ENCODE results near the gene SIL1. TPM values are rescaled to one million over a fixed set of nuclear protein-coding genes. Genes with fewer than 3 reads are reported as not detected.
"Not testable (repeated sequence)": the region's sequence is repeated elsewhere in the genome, so short reads cannot be mapped to it uniquely, and the experiment has no call there.

The SIL1 gene
- total RNA-seq, 4 donors from 2014 or later: 17.4 to 122 (median 58.3) TPM

- no peaks in the 10 kb centered on the region for H3K27me3 ChIP-seq
- no peaks in the 10 kb centered on the region for H3K9me3 ChIP-seq
- no peaks in the 10 kb centered on the region for H3K36me3 ChIP-seq
- intact Hi-C loops (cut with DNase I; ENCODE audit: low total_unique reads): no loop called here
- H3K27ac ChIP-seq: no peak overlapping the region
- no peak for DNase-seq
- H3K4me1 ChIP-seq: no peaks in the 10 kb centered on the region
- TF ChIP-seq CTCF (IDR thresholded peaks at IDR 0.05) (no peak), POLR2A (IDR thresholded peaks at IDR 0.05) (no peak)
- H3K4me3 ChIP-seq: no peak overlapping the region
Observed at GRCh38 chr5:138922494-138922893, 275.7 kb downstream of the SIL1 start.

GRCh38 chr5:138921362-138921761 is 276.8 kb downstream of the SIL1 start:
- H3K27ac ChIP-seq; H3K4me1 ChIP-seq; H3K27me3 ChIP-seq; intact Hi-C loops (cut with DNase I; ENCODE audit: low total_unique reads); H3K36me3 ChIP-seq; H3K4me3 ChIP-seq; H3K9me3 ChIP-seq; DNase-seq: not testable (repeated sequence)

DNA sequence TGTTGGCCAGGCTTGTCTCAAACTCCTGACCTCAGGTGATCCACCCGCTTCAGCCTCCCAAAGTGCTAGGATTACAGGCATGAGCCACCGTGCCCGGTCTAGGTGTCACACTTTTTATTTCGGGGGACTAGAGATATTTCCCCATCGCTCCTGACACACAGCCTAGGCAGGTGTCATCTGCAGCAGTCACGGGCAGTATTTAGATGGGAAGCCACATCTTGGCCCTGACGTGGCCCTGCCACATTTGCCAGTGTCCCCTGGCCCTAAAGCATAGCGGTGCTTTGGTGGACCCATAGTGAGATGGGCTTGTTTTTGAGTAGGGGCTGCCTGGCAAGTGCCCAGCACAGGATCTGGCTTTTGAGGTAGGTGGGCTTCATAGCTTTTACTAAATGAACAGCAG is 278.0 kb downstream of the SIL1 start:
- Histone ChIP-seq H3K4me1 (no peaks in the 10 kb centered on the region), H3K9me3 (no peaks in the 10 kb centered on the region), H3K27ac (no peak overlapping the region), H3K27me3 (no peaks in the 10 kb centered on the region), H3K4me3 (no peak overlapping the region), H3K36me3 (no peaks in the 10 kb centered on the region)
- no peak for TF ChIP-seq CTCF (IDR thresholded peaks at IDR 0.05)
- no peak for DNase-seq
- intact Hi-C loops (cut with DNase I; ENCODE audit: low total_unique reads): no loop called here

DNA sequence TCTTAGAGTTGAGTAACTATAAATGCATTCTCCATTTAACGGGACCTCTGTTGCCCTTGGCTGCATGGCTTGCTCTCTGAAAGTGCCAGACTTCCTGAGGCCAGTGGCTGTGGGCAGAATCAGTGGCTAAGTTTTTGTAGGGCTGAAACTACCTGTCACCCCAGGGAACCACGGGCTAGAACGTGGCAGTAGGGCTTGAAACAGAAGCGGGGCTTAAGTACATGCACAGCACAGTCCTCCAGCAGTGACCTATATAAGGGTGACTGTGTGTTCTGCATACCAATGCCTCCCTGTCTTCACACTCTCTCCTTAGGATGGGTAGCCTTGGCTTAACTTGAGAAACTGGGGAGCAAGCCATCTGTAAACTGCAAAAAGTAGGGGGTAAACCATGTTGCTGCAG is 279.5 kb downstream of the SIL1 start:
- no peaks in the 10 kb centered on the region for H3K27me3 ChIP-seq
- no peak overlapping the region for H3K4me3 ChIP-seq
- no peaks in the 10 kb centered on the region for H3K36me3 ChIP-seq
- H3K27ac ChIP-seq: no peak overlapping the region
- H3K9me3 ChIP-seq: no peaks in the 10 kb centered on the region
- no peak for TF ChIP-seq POLR2A (IDR thresholded peaks at IDR 0.05)
- TF ChIP-seq CTCF (IDR thresholded peaks at IDR 0.05): no peak
- H3K4me1 ChIP-seq: no peaks in the 10 kb centered on the region
- no peak for DNase-seq
- intact Hi-C loops (cut with DNase I; ENCODE audit: low total_unique reads): no loop called here

DNA sequence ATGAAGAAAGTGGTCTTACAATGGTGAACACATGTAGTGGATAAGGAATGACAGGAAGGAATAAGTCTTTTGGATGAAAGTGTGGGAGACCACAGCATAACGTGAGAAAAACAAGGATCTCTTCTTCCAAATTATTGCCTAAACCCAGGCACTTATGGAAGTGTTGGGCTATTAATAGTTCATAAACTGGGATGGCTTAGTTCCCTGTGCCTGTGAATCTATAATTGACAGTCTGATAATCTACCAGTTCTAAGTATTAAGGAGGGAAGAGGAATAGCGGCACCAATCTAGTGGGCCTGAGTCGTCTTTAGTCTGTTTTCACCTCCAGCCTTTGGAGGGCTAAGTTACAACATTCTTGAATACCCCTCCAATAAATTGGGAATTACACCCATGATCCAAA is 283.8 kb downstream of the SIL1 start:
- intact Hi-C loops (cut with DNase I; ENCODE audit: low total_unique reads): no loop called here

More for the DNA sequence above, 283.8 kb downstream of the SIL1 start:
- Histone ChIP-seq H3K4me1 (no peaks in the 10 kb centered on the region), H3K27me3 (no peaks in the 10 kb centered on the region), H3K27ac (no peak overlapping the region), H3K36me3 (no peaks in the 10 kb centered on the region), H3K4me3 (no peak overlapping the region), H3K9me3 (no peaks in the 10 kb centered on the region)
- TF ChIP-seq POLR2A (IDR thresholded peaks at IDR 0.05) (no peak), CTCF (IDR thresholded peaks at IDR 0.05) (no peak)
- DNase-seq: no peak

Measured in uterus (tissue), 4 donors.